ENCODE measurements around the gene RESP18.
"Not testable (repeated sequence)": the region's sequence is repeated elsewhere in the genome, so short reads cannot be mapped to it uniquely, and the experiment has no call there.

RESP18 gene

DNA sequence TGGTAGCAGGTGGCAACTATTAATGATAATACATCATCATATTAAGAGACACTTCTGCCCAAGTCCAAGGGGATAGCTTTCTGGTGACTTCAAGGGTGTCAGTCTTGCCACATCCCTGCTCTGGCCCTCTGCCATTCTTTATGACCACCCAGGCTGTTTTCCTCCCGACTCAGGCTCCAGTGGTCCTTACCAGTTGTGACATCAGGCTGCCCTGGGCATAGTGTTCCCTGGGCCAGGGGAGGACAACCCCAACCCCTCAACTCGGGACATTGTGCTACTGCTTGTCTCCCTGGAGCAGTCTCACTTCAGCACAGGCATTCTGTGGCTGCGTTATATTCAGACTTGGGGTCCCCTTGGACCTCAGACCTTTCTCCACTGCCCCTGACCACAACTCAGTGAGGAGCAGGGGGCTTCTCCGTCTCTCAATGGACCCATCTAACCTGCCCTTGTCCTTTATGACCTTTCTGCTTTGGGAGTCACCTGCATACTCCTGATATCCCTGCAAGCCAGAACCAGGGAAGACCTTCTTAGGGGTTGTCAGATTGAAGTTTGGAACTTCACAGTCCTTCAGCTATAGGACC, 40.5 kb downstream of the RESP18 start:
- DNase-seq (ENCODE audit: low read depth): no peak

DNA sequence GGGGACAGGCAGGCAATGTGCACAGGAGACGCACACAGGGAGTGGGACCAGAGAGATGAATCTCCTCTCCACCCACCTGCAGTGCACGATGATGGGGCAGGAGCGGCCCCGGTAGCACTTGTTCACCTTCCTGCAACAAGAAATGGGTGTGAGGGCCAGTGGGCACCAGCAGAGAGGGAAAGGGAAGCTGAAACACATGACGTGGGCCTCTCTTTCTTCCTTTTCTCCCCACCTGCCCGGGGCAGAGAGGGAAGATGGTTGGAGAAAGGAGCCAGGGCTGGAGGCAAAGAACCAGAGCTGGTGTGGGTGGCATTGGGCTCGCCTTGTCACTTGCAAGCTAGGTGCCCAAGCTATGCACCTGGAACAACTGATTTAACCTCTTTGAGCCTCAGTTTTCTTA, 41.1 kb downstream of the RESP18 start:
- DNase-seq (ENCODE audit: low read depth): no peak

DNA sequence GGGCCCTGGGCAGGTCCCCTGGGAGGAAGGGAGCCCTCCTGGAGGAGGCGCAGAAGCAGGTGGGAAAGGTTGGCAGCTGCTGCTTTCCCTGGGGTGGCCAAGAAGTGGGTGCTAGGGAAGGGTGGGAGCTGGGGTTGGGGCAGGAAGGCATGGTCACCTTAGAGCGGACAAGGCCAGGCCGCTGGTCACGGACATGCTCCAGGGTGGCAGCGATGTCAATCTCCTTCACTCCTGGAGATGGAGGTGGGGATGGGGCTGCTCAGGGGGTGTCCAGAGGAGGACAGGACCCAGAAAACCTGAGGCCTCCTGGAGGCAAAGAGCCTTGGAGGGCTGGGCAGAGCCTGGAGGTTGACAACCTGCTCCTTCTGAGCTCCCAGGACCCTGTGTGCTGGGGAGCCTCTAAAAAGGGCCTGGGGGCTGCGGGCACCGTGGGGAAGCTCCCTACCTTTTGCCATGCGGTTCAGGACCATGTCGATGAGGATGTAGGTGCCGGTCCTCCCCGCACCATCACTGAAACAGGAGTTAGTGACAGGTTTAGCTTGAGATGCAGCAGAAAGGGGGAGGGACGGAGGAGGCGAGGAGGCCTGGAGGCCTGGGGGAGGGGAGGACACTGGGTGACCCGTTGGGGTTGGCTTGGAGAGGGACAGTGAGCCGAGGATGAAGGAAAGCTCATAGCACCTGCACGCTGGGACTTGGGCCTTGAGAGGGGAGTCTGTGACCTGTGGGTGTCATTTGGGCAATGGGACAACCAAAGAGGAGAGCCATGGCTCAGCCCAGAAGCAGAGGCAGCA, 42.0 kb downstream of the RESP18 start:
- no peak for DNase-seq (ENCODE audit: low read depth)

DNA sequence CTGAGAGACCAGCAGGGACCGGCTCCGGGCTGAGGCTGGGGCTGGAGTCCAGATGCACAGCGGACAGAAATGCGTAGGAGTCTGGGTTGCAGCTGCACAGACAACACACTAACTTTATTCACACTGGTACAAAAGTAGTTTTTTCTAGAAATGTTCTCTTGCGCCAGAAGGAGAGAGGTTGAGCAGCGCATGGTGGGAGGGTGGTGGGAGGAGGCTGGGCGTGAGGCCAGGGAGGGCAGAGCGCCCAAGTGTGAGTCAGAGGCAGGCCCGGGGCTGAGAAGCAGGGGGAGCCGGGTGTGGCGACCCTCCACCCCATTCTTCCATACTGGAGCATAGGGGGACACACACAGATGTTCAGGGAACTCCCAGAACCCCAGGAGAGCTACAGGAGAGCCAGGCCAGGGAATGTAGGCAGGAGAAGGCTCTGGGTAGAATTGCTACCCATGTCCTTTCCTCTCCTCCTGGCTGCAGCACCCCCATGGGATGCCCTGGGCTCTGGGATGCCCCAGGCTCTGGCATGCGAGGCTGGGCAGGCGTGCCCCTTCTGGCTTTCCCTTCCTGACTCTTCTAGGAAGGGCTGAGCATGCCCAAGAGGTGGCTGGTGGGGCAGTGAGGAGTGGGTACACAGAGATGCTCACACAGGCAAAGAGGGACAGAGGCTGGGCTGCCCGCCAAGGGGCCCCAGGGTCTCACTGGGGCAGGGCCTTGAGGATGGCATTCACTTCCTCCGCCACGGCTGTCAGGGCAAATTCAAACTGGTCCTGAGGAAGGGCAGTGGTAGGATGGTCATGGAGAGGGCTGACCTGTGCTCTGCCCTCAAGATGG, 42.8 kb downstream of the RESP18 start:
- DNase-seq (ENCODE audit: low read depth): peak; percentile 98

DNA sequence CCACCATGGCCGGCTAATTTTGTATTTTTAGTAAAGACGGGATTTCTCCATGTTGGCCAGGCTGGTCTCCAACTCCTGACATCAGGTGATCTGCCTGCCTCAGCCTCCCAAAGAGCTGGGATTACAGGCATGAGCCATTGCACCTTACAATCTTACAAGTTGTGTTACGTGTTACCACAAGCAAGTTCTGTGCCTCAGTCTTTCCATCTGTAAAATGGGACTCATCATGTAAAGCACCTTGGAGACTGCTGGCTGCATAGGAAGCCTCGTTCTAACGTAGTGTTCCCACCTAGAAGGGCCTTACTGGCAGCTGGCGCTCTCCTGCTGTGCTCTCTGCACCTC, 43.4 kb downstream of the RESP18 start:
- no peak for DNase-seq (ENCODE audit: low read depth)

DNA sequence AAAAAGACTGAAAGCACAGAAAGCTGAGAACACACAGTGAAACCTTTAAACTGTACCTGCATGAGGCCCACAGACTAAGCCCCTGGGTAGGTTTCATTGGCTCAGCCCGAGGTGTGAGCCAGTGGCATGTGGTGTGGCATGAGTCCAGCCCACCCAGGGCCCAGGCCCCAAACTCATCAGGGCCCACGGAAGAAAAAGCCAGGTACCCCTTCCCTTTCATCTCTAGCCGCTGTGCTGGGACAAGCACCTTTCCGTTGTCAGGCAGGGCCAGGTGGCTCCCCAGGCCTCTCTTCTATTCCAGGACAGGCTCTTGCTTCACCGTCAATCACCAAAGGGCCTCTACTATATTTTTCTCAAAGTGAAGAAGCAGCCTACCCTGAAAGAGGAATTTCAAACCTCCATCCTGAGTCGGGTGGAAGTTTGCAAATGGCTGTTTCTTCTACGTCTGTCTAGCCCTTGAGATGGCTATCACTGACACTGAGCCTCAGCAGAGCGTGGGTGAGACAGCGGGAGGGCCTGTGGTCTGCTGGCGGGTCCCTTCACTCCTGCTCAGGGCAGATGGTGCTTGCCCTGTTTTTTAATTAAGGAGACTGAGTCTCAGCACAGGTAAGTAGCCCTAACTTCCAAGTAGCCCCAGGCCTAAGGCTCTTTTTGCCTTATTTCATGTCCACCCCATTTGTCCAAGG, 44.8 kb downstream of the RESP18 start:
- peak; percentile 18 for DNase-seq (ENCODE audit: low read depth)

DNA sequence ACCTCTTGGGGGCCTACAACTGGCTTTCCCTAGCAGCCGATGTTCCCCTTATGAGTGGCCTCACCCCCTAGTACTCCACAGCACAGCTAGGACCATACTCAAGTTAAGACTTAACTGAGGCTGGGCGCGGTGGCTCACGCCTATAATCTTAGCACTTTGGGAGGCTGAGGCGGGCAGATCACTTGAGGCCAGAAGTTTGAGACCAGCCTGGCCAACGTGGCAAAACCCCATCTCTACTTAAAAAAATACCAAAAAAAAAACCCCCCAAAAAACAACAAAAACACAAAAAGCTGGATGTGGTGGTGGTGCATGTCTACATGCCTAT, 45.5 kb downstream of the RESP18 start:
- DNase-seq (ENCODE audit: low read depth): not testable (repeated sequence)

DNA sequence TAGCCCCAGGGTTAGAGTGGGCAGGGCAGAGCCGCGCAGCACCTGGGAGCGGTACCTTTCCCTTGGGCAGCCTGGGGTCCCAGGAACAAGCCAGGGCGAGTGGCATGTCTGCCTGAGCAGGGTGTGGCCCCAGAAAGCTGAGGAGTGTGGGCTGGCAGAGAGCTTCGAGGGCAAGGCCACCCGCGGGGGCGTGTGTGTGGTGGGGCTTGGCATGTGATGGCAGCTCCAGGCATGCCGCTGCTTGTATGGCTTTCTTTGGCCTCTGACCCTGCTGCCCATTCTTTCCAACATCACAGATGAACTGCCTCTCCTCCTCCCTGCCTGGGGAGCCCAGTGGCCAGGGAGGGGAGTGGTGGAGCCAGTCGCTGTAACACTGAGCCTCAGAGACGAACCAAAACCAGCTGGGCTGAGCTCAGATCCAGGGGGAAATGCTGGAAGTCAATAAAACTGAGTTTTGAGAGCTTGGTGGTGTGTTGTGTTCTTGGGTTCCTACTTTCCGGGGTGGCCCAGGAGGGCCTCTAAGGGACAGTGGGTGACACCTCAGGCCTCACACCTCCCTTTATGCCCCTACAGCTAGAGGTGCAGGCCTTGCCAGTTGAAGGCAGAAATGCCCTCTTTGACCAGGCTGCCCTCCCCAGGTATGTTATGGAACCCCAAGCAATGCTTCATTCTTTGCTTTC, 46.0 kb downstream of the RESP18 start:
- DNase-seq (ENCODE audit: low read depth): peak; percentile 23

DNA sequence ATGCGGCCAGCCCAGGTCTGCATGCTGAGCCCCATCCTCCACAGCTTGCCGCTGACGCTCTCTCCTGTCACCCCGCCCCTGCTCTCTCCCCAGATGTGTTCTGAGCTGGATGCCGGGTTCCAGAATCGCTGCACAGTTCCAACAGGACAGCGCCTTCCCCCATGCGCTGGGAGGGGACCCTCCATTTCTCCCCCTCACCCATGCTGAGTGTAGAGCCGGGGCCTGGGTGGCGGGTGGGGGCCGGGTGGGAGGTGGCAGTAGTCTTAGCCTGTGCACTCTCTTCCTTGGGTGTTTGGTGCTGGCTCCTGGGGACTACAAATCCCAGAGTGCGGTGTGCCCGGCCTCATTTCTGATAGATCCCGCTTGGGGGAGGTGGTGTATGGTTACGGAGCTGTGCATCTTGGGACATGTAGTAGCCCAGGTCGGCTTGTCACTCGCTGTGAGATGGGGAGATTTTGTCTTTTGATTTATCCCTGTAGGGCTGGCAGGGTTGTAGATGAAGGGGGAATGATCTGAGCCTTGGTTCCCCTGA, 46.6 kb downstream of the RESP18 start:
- peak; percentile 64 for DNase-seq (ENCODE audit: low read depth)

DNA sequence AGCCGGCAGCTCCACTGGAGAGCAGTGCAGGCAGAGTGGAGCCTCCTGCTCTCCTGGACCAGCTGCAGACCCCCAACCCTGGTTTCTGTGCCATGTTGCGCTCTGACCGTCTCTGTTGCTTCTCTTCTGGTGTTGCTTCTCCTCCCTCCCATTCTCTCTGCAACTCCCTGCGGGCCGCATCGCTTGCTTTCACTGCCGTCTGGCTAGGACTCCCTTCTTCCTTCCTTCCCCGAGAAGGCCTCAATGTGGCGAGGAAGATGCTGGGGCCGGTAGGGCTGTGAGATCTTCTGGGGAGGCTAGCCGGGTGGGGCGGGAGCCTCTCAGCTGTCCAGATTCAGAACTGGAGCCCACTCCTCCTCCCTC, 47.2 kb downstream of the RESP18 start:
- no peak for DNase-seq (ENCODE audit: low read depth)

DNA sequence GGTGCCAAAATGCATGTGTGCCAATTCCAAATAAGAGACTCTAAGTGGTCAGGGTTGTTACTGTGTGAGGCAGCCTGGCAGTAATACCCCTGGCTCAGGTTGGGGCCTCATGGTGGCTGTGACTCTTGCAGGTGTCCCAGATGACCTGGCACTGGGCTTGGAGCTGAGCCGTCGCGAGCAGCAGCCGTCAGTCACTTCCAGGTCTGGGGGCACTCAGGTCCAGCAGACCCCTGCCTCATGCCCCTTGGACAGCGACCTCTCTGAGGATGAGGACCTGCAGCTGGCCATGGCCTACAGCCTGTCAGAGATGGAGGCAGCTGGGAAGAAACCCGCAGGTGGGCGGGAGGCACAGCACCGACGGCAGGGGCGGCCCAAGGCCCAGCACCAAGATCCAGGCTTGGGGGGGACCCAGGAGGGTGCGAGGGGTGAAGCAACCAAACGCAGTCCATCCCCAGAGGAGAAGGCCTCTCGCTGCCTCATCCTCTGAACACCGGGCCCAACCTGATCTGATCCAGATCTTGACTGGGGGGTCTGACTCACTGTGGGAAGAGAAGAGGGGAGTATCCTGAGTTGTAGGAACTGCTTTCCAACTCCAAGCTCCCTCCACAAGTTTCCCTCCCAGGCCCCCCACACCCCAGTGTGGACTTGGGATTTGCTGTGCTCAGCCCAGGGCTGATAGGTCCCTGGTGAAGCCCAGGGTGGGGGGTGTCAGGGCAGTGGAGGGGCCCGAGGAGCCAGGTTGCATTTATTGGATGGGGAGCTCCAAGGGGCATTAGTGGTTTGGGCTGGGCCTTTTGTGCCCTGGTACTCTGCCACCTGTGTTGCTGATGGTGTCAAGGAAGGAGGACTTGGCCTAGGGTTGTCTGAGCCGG, 47.8 kb downstream of the RESP18 start:
- DNase-seq (ENCODE audit: low read depth): peak; percentile 14

DNA sequence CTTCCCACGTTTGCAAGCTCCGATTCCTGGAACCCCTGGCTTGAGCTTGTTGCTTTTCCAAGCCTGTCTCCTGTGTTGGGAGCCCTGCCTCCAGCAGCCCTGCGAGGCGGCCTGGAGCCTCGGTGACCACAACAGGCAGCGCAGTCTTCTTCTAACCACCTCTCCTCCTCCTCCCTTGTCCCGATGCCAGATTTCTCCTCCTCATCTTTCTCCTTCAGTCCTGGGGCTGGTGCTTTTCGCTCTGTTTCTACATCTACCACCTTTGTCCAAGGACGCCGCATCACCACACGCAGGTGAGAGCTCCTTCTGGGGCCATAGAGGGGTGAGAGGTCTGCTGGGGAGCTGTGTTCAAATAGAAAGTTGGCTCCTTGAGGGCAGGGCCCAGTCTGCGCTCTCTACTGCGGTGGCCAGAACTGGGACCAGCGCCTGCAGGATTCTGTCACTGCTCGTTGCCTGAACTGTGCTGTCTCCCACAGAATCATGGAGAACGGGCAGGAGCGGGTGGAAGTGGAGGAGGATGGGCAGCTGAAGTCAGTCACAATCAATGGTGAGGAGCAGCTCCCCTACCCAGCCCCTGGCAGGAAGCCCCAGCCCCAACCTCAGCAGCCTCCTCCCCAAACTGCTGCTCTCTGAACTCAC, 49.5 kb downstream of the RESP18 start:
- no peak for DNase-seq (ENCODE audit: low read depth)

DNA sequence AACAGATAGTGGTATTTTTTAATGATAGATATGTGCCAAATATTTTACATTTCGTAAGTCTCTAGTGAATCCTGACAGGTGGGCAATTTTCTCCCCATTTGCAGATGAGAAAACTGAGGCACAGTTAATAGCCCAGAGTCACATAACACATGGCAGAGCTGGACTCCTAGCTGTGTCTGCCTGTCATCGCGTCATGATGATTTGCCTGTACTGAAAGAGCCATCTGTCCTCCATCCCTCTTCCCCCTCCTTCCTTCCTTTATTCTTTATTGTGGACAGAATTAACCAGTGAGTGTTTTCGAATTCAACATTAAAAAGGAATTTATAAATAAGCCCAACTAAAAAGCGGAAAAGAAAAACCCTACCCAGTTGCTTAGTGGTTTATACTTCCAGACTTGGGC, 50.2 kb downstream of the RESP18 start:
- DNase-seq (ENCODE audit: low read depth): no peak

DNA sequence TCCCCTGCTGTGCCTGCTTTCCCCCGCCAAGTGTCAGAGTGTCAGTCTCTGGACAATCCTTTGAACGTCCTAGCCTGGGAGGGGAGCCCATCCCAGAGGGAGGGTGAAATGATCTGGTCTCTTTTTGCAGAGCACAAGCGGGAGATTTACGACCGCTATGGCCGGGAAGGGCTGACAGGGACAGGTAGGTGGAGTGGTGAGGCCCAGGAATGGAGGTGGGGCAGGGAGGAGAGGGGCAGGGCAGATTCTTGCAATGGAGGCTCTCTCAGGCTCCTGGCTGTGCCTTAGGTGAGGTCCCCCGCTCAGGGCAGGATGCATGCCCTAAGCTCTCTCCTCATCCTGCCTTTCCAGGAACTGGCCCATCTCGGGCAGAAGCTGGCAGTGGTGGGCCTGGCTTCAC, 51.0 kb downstream of the RESP18 start:
- DNase-seq (ENCODE audit: low read depth): no peak

DNA sequence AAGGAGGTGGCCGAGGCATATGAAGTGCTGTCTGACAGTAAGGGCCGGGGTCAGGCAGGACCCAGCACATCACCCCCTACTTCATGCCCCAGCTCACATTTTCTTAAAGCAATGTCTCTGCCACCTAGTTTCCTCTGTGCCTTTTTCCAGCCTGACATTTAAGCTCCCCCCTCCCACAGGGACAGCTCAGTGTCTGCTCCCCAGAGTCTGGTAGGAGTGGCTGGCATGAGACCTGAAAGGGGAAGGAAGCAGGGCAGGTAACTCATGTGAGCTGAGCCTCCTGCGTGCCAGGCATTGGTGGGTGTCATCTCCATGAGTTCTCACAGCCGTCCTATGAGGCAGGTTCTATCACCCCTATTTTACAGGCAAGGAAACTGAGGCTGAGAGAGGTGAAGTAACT, 51.9 kb downstream of the RESP18 start:
- DNase-seq (ENCODE audit: low read depth): no peak

DNA sequence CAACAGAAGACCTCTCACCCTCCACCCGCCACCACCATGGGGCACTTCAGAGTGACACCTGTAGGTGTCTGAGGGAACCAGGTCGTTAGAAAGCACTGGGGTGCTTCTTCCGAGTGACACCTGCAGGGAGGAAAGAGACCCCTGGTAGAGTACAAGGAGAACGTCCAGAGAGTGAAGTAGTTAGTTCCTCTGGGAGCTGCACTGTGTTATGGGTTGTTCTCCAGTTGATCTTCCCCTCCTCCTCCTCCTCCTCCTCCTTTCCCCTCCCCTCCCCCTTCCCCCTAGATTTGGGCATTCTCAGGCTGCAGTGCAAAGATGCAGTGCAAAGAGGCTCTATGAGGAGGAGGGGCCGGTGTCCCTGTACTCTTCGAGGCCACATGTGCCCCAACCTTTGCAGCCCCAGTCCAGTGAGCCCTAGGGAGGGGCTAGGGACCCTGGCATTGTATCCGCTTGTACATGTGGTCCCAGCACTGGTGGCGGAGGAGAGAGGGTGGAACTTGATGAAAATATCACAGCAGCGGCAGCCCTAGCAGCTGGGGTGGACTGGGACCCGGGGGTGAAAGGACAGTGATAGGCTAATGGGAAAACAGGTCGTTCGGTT, 52.5 kb downstream of the RESP18 start:
- DNase-seq (ENCODE audit: low read depth): peak; percentile 12

DNA sequence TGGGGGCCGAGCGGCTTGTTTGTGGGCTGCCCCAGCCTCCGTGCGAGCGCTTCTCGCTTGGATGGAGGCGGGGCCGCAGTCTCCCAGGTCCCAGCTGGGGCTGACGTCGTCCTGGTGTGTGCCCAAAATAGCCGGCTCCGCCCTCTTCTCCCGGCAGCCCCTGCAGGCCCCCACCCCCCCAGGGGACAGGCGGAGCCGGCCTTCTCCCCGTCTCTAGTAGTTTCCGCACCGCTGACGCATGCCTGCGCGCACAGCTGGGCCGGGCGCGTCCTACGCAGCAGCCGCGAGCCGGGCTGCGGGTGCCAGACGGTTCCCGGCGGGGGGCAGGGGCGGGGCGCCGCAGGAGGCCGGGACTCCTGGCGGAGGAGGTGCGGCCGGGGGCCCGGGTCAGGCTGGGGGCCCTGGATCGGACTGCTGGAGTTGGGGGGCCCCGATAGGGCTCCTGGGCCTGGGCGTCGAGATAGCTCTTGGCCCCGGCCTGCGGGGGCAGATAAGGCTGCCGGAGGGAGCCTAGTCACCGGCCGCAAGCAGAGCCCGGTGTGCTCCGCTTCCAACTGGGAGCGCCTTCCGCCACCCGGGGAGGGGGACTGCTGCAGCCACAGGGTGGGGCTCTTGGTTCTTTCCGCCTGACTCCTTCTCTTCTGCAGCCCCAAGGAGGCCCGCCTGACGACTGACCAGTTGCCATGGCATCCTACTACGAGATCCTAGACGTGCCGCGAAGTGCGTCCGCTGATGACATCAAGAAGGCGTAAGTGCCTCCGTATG, 53.2 kb downstream of the RESP18 start, which contains the start of gene DNAJB2:
TSS of gene DNAJB2 (plus strand) at position 216 of the 765 bp plus-strand sequence. CDS start at position 684, 468 bp downstream.
- DNase-seq (ENCODE audit: low read depth): peak; percentile 99

DNA sequence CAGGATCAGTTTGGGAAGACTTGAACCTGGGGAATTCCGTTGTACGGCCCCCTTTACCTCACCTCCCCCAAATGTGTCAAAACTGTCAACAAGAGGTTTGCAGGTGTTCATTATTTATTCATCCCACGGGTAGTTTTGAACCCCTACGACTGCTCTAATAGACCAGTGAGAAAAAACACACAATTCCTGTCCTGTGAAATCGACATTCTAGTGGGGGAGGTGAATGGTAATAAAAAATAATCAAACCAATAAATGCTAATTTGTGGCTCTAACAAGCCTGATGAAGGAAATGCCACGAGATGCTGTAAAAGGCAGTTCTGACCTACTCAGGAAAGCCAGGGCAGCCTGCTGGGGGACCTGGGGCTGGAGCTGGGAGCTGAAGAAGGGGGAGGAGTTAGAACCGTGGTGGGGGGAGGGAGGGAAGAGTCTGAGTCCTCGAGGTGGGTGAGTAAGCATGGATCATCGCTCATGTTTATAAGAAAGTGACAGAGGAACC, 53.8 kb downstream of the RESP18 start:
- no peak for DNase-seq (ENCODE audit: low read depth)

All from amniotic epithelial cell (primary cell).